HG03469 (cell line): ENCODE results near the gene PDCD4.
A peak's percentile ranks its signal among the peaks of the same experiment; 100 is the strongest.
"Not testable (repeated sequence)": the region's sequence is repeated elsewhere in the genome, so short reads cannot be mapped to it uniquely, and the experiment has no call there.

Experiments
- ATAC-seq: cut with Tn5 transposase; IDR thresholded peaks from one replicate; pipeline ENCODE4 v1.9.1; 2021; ENCODE audit warnings: mild to moderate bottlenecking, moderate library complexity, moderate number of reproducible peaks; ENCODE audit not compliant: unreplicated experiment

Gene PDCD4

GRCh38 chr10:110880012-110880411, 8.3 kb downstream of the PDCD4 start:
- ATAC-seq: no peak

GRCh38 chr10:110881247-110881646, 9.5 kb downstream of the PDCD4 start:
- ATAC-seq: no peak

GRCh38 chr10:110881905-110882304, 10.2 kb downstream of the PDCD4 start:
- ATAC-seq: no peak

GRCh38 chr10:110883924-110884323, 12.2 kb downstream of the PDCD4 start:
- no peak for ATAC-seq

- no peak for ATAC-seq
Observed at GRCh38 chr10:110885932-110886674, 14.4 kb downstream of the PDCD4 start.

- no peak for ATAC-seq
Observed at GRCh38 chr10:110887560-110887959, 15.8 kb downstream of the PDCD4 start.

GRCh38 chr10:110892602-110893288, 21.0 kb downstream of the PDCD4 start:
- no peak for ATAC-seq

GRCh38 chr10:110893559-110894179, 21.9 kb downstream of the PDCD4 start:
- peak; percentile 74 for ATAC-seq

- ATAC-seq: no peak
Observed at GRCh38 chr10:110897184-110897583, 25.5 kb downstream of the PDCD4 start.

GRCh38 chr10:110898391-110898790, 26.7 kb downstream of the PDCD4 start:
- ATAC-seq: no peak

- ATAC-seq: no peak
Observed at GRCh38 chr10:110900983-110901382, 29.3 kb downstream of the PDCD4 start.

GRCh38 chr10:110901954-110902819, 30.5 kb downstream of the PDCD4 start:
- no peak for ATAC-seq

GRCh38 chr10:110903280-110904278, 31.9 kb downstream of the PDCD4 start:
- ATAC-seq: peak; percentile 64

GRCh38 chr10:110910138-110910537, 38.4 kb downstream of the PDCD4 start:
- ATAC-seq: no peak

GRCh38 chr10:110912374-110912773, 40.6 kb downstream of the PDCD4 start:
- ATAC-seq: no peak

GRCh38 chr10:110914431-110914830, 42.7 kb downstream of the PDCD4 start:
- no peak for ATAC-seq

GRCh38 chr10:110915035-110915434, 43.3 kb downstream of the PDCD4 start:
- no peak for ATAC-seq

GRCh38 chr10:110915600-110915999, 43.9 kb downstream of the PDCD4 start:
- ATAC-seq: not testable (repeated sequence)

GRCh38 chr10:110916554-110917346, 45.0 kb downstream of the PDCD4 start:
- ATAC-seq: no peak
